ENCODE measurements around the gene EML6.

- TF ChIP-seq CTCF (IDR thresholded peaks at IDR 0.05) (peak; percentile 68), RCOR1 (IDR thresholded peaks at IDR 0.05; ENCODE audit: low read length) (peak; percentile 74), REST (IDR thresholded peaks at IDR 0.05; ENCODE audit: low read depth, low read length) (no peak), USF2 (IDR thresholded peaks at IDR 0.05; ENCODE audit: borderline replicate concordance, low read depth, low read length) (no peak), MXI1 (IDR thresholded peaks at IDR 0.05; ENCODE audit: low read depth, low read length) (no peak), EZH2phosphoT487 (IDR thresholded peaks at IDR 0.05; ENCODE audit: borderline replicate concordance, low read depth) (no peak), JUND (IDR thresholded peaks at IDR 0.05) (no peak), SMC3 (IDR thresholded peaks at IDR 0.05; ENCODE audit: low read depth, low read length) (peak; percentile 76; the same call in 1 of the 2 replicates)
Observed at GRCh38 chr2:55014962-55015939, 291.8 kb downstream of the EML6 start.

All from SK-N-SH (cell line).